Measurements from ENCODE around the gene RIOK2. TPM values are rescaled to one million over a fixed set of nuclear protein-coding genes. Genes with fewer than 3 reads are reported as not detected.

Gene RIOK2
- polyA plus RNA-seq, 1 of the 3 experiments (the other 2 are of a cell fraction) = 5.9 TPM

- TF ChIP-seq PBX3 (IDR thresholded peaks at IDR 0.05) = no peak
Measured at GRCh38 chr5:97125125-97125683, 57.8 kb downstream of the RIOK2 start (continued).

GRCh38 chr5:97124335-97124734, 58.7 kb downstream of the RIOK2 start:
- POLR2A ChIA-PET = no interaction called here

GRCh38 chr5:97121848-97122247, 61.2 kb downstream of the RIOK2 start:
- POLR2A ChIA-PET = no interaction called here
- H3K4me1 ChIP-seq (ENCODE audit: control insufficient read depth in 1 of 2, insufficient read depth in 2 of 2, low read depth in 1 of 2, low read length in 1 of 2) = peaks cover 0 to 13% of the 10 kb centered on the region in 2 experiments; a peak in 2 of 4 replicates
- H2AFZ ChIP-seq (ENCODE audit: low read depth) = no peak overlapping the region
- no peaks in the 10 kb centered on the region for H4K20me1 ChIP-seq (ENCODE audit: insufficient read depth)
- TF ChIP-seq USF2 (IDR thresholded peaks at IDR 0.05; ENCODE audit: borderline replicate concordance, low read depth, low read length) = no peak
- H3F3A ChIP-seq (replicated peaks; ENCODE audit: insufficient read depth) = no peaks in the 10 kb centered on the region
- peaks cover 8% of the 10 kb centered on the region; the same call in 1 of the 2 replicates for H3K27me3 ChIP-seq (ENCODE audit: insufficient read depth)
- DNase-seq = no peak
- H3K79me2 ChIP-seq (ENCODE audit: insufficient read depth) = no peaks in the 10 kb centered on the region
- no peaks in the 10 kb centered on the region for H3K9me3 ChIP-seq
- H3K9ac ChIP-seq = no peak overlapping the region
- whole genome bisulfite sequencing (ENCODE audit: low lambda C conversion rate) = 66% methylated on average over 5 of the region's 5 CpGs
- H3K4me3 ChIP-seq (ENCODE audit: low read depth in 2 of 2, low read length in 1 of 2) = no peak overlapping the region
- no peaks in the 10 kb centered on the region for H3K9me2 ChIP-seq
- H3K4me2 ChIP-seq = no peak overlapping the region
- H3K27ac ChIP-seq (ENCODE audit: low read depth in 2 of 2, low read length in 1 of 2) = no peak overlapping the region
- H3K36me3 ChIP-seq (replicated peaks in 1 of 2; ENCODE audit: control insufficient read depth in 1 of 2, insufficient read depth in 2 of 2, low read length in 1 of 2) = no peaks in the 10 kb centered on the region
- CTCF ChIA-PET = interaction anchor here (0.8 to 1.8 kb wide), 3 partner anchors 14 to 125 kb away, joined by 3 to 11 read pairs (median 4); partner anchors contain the start of gene LIX1

More at GRCh38 chr5:97124335-97124734, 58.7 kb downstream of the RIOK2 start:
- H4K20me1 ChIP-seq (ENCODE audit: insufficient read depth) = no peaks in the 10 kb centered on the region
- H2AFZ ChIP-seq (ENCODE audit: low read depth) = no peak overlapping the region
- H3K9me3 ChIP-seq = no peaks in the 10 kb centered on the region
- CTCF ChIA-PET = interaction anchor here (0.8 kb wide), 1 partner anchor 17 kb away, joined by 3 read pairs; the partner anchor contains the start of gene LIX1
- H3K4me2 ChIP-seq = no peak overlapping the region
- no peaks in the 10 kb centered on the region for H3K9me2 ChIP-seq
- H3K4me3 ChIP-seq (ENCODE audit: low read depth in 2 of 2, low read length in 1 of 2) = no peak overlapping the region
- peaks cover 0 to 13% of the 10 kb centered on the region in 2 experiments; a peak in 2 of 4 replicates for H3K4me1 ChIP-seq (ENCODE audit: control insufficient read depth in 1 of 2, insufficient read depth in 2 of 2, low read depth in 1 of 2, low read length in 1 of 2)
- peaks cover 8% of the 10 kb centered on the region; the same call in 1 of the 2 replicates for H3K27me3 ChIP-seq (ENCODE audit: insufficient read depth)
- TF ChIP-seq MEF2A (IDR thresholded peaks at IDR 0.05; ENCODE audit: borderline replicate concordance, low read depth) (no peak), ELF1 (IDR thresholded peaks at IDR 0.05) (no peak)
- H3K9ac ChIP-seq = no peak overlapping the region
- no peak overlapping the region for H3K27ac ChIP-seq (ENCODE audit: low read depth in 2 of 2, low read length in 1 of 2)
- no peak for DNase-seq
- 39% methylated on average over 2 of the region's 2 CpGs for WGBS (ENCODE audit: low lambda C conversion rate)
- H3K36me3 ChIP-seq (replicated peaks in 1 of 2; ENCODE audit: control insufficient read depth in 1 of 2, insufficient read depth in 2 of 2, low read length in 1 of 2) = no peaks in the 10 kb centered on the region
- no peaks in the 10 kb centered on the region for H3K79me2 ChIP-seq (ENCODE audit: insufficient read depth)
- no peaks in the 10 kb centered on the region for H3F3A ChIP-seq (replicated peaks; ENCODE audit: insufficient read depth)

GRCh38 chr5:97120195-97120594, 62.9 kb downstream of the RIOK2 start:
- DNase-seq = no peak
- Histone ChIP-seq H3K27ac (ENCODE audit: low read depth in 2 of 2, low read length in 1 of 2) (no peak overlapping the region), H3K4me3 (ENCODE audit: low read depth in 2 of 2, low read length in 1 of 2) (no peak overlapping the region), H3K4me2 (no peak overlapping the region), H2AFZ (ENCODE audit: low read depth) (no peak overlapping the region), H3F3A (replicated peaks; ENCODE audit: insufficient read depth) (no peaks in the 10 kb centered on the region), H3K4me1 (ENCODE audit: control insufficient read depth in 1 of 2, insufficient read depth in 2 of 2, low read depth in 1 of 2, low read length in 1 of 2) (peaks cover 0 to 11% of the 10 kb centered on the region in 2 experiments; a peak in 2 of 4 replicates), H3K9me2 (no peaks in the 10 kb centered on the region), H3K9me3 (no peaks in the 10 kb centered on the region), H3K36me3 (replicated peaks in 1 of 2; ENCODE audit: control insufficient read depth in 1 of 2, insufficient read depth in 2 of 2, low read length in 1 of 2) (no peaks in the 10 kb centered on the region), H3K9ac (no peak overlapping the region), H4K20me1 (ENCODE audit: insufficient read depth) (no peaks in the 10 kb centered on the region), H3K27me3 (ENCODE audit: insufficient read depth) (peaks cover 8% of the 10 kb centered on the region; the same call in 1 of the 2 replicates), H3K79me2 (ENCODE audit: insufficient read depth) (no peaks in the 10 kb centered on the region)
- ChIA-PET POLR2A (no interaction called here), CTCF (interaction anchor here (1.1 kb wide), 1 partner anchor 8 kb away, joined by 3 read pairs; no protein-coding TSS in a partner anchor)
- WGBS (ENCODE audit: low lambda C conversion rate) = 43% methylated on average over 2 of the region's 2 CpGs
- TF ChIP-seq MXI1 (IDR thresholded peaks at IDR 0.05; ENCODE audit: low read depth, low read length) (no peak), NRF1 (IDR thresholded peaks at IDR 0.05; ENCODE audit: low read depth, low read length) (no peak), JUND (IDR thresholded peaks at IDR 0.05) (no peak), USF2 (IDR thresholded peaks at IDR 0.05; ENCODE audit: borderline replicate concordance, low read depth, low read length) (no peak), TCF12 (IDR thresholded peaks at IDR 0.05) (no peak)
